GM13976 (cell line): Measurements from ENCODE around the gene RAB12.

Experiments
- DNase-seq: peaks from one replicate; pipeline ENCODE4 v3.0.0; 2012; ENCODE audit warnings: low spot score
- in situ Hi-C: fragments of 300-500 bp; cut with MboI; formaldehyde crosslinking; loops from one replicate; pipeline ENCODE4 v1.12.0; 2022; ENCODE audit warnings: low sequenced_read_pairs, mixed read lengths, inconsistent platforms; ENCODE audit not compliant: unreplicated experiment
- TF ChIP-seq, protein P1 (sequence below): IDR thresholded peaks from 2 replicates; pipeline ENCODE4 v1.5.1; 2012; ENCODE audit warnings: borderline replicate concordance, mild to moderate bottlenecking; ENCODE audit not compliant: insufficient read depth; ENCODE audit errors: extremely low read depth, missing control alignments, control extremely low read depth

Gene RAB12

DNA sequence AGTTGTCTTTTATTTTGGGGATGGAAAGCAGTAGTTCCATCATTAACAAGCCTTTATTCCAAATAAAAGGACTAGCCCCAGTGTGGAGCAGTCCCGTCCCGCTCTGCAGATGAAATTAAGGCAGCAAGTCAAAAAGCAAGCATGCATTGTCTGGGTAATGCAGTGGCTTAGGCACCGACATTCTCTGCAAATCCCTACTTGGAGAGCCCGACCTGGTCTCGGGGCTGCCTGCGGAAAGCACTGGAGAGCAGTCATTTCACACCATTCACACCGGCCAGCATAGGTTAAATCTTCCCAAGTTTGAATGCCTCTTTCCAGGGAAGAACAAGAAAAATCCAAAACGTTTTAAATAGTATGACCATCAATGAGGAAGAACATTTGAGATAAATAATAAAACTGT lies 24.4 kb upstream of the RAB12 start:
- TF ChIP-seq, protein P1, sequence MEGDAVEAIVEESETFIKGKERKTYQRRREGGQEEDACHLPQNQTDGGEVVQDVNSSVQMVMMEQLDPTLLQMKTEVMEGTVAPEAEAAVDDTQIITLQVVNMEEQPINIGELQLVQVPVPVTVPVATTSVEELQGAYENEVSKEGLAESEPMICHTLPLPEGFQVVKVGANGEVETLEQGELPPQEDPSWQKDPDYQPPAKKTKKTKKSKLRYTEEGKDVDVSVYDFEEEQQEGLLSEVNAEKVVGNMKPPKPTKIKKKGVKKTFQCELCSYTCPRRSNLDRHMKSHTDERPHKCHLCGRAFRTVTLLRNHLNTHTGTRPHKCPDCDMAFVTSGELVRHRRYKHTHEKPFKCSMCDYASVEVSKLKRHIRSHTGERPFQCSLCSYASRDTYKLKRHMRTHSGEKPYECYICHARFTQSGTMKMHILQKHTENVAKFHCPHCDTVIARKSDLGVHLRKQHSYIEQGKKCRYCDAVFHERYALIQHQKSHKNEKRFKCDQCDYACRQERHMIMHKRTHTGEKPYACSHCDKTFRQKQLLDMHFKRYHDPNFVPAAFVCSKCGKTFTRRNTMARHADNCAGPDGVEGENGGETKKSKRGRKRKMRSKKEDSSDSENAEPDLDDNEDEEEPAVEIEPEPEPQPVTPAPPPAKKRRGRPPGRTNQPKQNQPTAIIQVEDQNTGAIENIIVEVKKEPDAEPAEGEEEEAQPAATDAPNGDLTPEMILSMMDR = no peak
- in situ Hi-C loops = no loop called here

DNA sequence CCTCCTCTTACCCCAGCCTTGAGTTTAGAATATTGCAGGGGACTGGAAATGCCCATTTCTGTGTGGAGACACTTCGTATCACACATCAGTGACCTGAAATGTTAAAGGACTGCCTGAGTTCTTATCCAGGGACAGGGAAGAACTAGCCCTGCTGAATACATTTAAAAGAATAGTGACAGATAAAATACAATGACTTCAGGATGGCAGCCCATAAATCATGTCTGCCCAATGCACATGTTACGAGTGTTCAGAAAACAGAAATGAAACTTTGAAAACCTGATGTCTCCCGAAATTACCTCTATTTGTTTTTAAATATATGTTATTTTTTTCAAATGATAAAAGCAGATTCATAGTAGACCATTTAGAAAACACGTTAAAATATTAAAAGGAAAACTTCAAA lies 22.3 kb upstream of the RAB12 start:
- TF ChIP-seq, protein P1 = no peak
- in situ Hi-C loops = no loop called here
- DNase-seq = no peak

More for the DNA sequence above, 24.4 kb upstream of the RAB12 start:
- DNase-seq = no peak

DNA sequence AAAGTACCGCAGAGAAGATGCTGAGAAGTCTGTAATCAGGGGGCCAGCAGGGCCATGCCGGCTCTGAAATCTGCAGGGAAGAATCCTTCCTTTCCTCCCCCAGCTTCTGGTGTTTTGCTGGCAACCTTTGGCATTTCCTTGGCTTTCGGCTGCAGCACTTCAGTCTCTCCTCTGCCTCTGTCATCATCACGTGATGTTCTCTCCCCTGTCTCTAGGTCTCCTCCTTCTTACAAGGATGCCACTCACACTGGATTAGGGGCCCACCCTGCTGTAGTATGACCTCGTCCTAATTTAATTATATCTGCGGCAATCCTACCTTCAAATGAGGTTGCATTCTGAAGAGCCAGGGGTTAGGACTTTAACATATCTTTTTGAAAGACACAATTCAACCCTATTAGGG lies 13.8 kb upstream of the RAB12 start:
- in situ Hi-C loops = no loop called here
- no peak for DNase-seq
- TF ChIP-seq, protein P1 = no peak

DNA sequence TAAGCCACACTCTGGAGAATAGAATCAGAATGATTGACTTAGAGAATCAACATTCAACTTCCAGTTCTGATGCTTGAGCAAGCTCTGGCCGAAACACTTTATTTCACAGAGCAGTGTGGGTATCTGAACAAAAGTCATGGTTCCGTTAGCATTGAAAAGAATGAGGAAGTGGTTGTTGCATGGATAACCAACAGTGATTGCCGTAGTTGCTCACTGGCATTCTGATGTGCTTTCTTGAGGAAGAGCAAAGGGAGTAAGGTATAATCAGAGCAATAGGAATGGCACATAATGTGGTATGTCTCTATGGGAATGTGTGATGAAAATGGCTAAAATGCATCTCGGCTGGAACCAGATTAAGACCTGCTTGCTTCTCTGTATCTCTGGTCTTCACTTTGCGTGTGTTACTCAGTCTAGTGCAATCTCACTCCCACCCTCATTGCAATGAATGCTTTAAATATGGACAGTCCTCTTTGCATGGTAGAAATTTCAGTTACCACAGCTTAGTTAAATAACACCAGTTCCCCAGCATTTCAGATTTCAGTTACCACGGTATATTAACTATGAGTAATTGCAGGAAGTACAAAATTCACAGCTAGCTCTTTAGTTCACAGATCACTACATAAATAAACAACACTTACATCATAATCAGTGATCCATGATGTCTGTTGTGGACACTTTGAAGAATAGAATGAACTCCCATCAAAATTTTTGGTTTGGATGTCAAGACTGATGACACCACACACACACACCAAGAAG lies 7.8 kb upstream of the RAB12 start:
- TF ChIP-seq, protein P1 = no peak
- no peak for DNase-seq
- in situ Hi-C loops = no loop called here

DNA sequence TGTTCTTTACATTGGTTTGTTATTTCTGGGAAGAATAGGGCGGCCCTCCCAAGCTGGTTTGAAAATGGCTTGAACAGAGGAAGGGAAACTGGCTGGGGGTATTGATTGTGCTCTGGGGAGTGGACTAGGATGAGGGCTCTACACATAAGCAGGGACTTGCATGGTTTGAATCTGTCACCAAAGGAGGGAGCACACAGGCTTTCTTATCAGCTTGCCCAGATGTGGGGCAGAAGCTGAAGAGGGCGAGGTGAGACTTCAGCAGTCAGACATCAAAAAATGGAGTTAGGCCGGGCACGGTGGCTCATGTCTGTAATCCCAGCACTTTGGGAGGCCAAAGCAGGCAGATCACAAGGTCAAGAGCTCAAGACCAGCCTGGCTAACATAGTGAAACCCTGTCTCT lies 7.2 kb upstream of the RAB12 start:
- in situ Hi-C loops = no loop called here

DNA sequence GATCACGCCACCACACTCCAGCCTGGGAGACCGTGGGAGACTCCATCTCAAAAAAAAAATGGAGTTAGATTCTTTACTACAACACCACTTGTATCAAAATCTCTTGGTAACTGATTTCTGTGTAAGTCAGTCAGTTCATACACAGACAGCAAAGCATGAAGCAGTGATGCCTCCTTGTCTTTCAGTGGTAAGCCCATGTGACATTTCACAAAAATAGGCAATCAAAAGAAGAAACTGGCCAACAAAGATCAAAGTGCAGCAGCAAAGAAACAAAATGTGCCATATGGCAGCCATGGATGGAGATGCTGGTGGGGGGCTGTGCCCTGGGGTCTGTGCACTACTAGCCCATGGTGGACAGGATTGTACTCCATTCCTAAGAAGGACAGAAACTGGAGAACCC lies 6.7 kb upstream of the RAB12 start:
- TF ChIP-seq, protein P1 = no peak
- in situ Hi-C loops = no loop called here
- DNase-seq = no peak

More for the DNA sequence above, 7.2 kb upstream of the RAB12 start:
- TF ChIP-seq, protein P1 = no peak
- no peak for DNase-seq
